Heart right ventricle (tissue), 16 donors: ENCODE measurements around the gene REEP1. TPM values are rescaled to one million over a fixed set of nuclear protein-coding genes. Genes with fewer than 3 reads are reported as not detected.

ENCODE experiments used
- ATAC-seq, 8 donors: fragments of 200-7000 bp; cut with Tn5 transposase; one replicate each; pipeline ENCODE4 v1.9.1; 2020; ENCODE audit warnings: mild to moderate bottlenecking in 8 of 8, moderate library complexity in 8 of 8, moderate number of reproducible peaks in 1 of 8
- DNase-seq, 2 donors: peaks; one replicate each; pipeline ENCODE4 v3.0.0-alpha.2; 2020
- H3K27ac ChIP-seq, 10 donors: fragments of 200-600 bp; sonication (generic) in 2 of 10; one replicate each; pipeline versions ENCODE4 v1.5.0 to v1.8.0; 2020 to 2022; ENCODE audit warnings: mild to moderate bottlenecking in 3 of 10
- H3K27me3 ChIP-seq, 7 donors: fragments of 200-600 bp; one replicate each; pipeline ENCODE4 v1.8.0; 2021 to 2022; ENCODE audit warnings: mild to moderate bottlenecking in 2 of 7
- H3K36me3 ChIP-seq, 9 donors: fragments of 200-600 bp; sonication (generic) in 1 of 9; one replicate each; pipeline versions ENCODE4 v1.5.0 to v1.8.0; 2020 to 2022; ENCODE audit warnings: mild to moderate bottlenecking in 2 of 9
- H3K4me1 ChIP-seq, 9 donors: fragments of 200-600 bp; sonication (generic) in 1 of 9; one replicate each; pipeline versions ENCODE4 v1.5.0 to v1.8.0; 2020 to 2022; ENCODE audit warnings: mild to moderate bottlenecking in 4 of 9
- H3K4me3 ChIP-seq, 10 donors: fragments of 200-600 bp; sonication (generic) in 2 of 10; one replicate each; pipeline versions ENCODE4 v1.5.0 to v1.8.0; 2020 to 2022; ENCODE audit warnings: mild to moderate bottlenecking in 7 of 10, moderate library complexity in 2 of 10
- H3K9me3 ChIP-seq, 11 donors: fragments of 200-600 bp in 10 of 11; sonication (generic) in 2 of 11; one replicate each; pipeline versions ENCODE4 v1.5.0 to v1.8.0; 2013 to 2022; ENCODE audit warnings: mild to moderate bottlenecking in 2 of 11, control low read depth in 1 of 11, moderate library complexity in 1 of 11
- CTCF ChIP-seq, 9 donors: fragments of 200-600 bp; sonication (generic) in 2 of 9; IDR thresholded peaks; one replicate each; pipeline versions ENCODE4 v1.5.0 to v1.8.0; 2021 to 2022; ENCODE audit warnings: antibody characterized with exemption in 9 of 9, mild to moderate bottlenecking in 5 of 9, moderate library complexity in 1 of 9
- WGBS, 2 donors: extraction: QIAGEN DNeasy Blood & Tissue Kit; methylation state at CpG; one replicate each; pipeline ENCODE4 v1.1.7; 2013; ENCODE audit warnings: inconsistent platforms in 1 of 2; 5-methylcytosine and 5-hydroxymethylcytosine counted together
- intact Hi-C, 10 donors: fragments of 100-400 bp; cut with DNase I; formaldehyde crosslinking; loops; one replicate each; pipeline versions ENCODE4 v1.11.1 to v1.14.2; 2022
- polyA plus RNA-seq, 2 donors: library from polyadenylated mRNA; stranded (reverse); fragments of 200-250 nt; gene quantifications; one replicate each; pipeline ENCODE4 v1.2.3, GENCODE V29; 2013
- total RNA-seq, 10 donors: library from RNA; stranded (reverse); fragmentation: NEBNext Ultra II Directional in 3 of 10; extraction: Animal tissue kit (Norgen Biotek cat#: 25700) in 3 of 10; gene quantifications; one replicate each; pipeline versions ENCODE4 v1.2.1 to v1.2.4, GENCODE V29; 2021 to 2023
- donor health status: Arrhythmogenic right ventricular cardiomyopathy.
- donor health status: ischemic (EF 13 %, LVEDD 7.1; RV severe dilation, severe dysfunction).
- donor health status: healthy with polysubstance abuse.
- donor health status: DM: no; HTN: yes; CAD: no.
- donor health status: DM: no; HTN: no; CAD: no.
- donor health status: ischemic (EF 25% LVEDD 6.9; RV normal size, moderate dysfunction).
- donor health status: ischemic (EF 25% LVEDD 5.7; RV mildly dilated, moderate dysfunction).
- donor health status: healthy.
- donor health status: DM: yes; HTN: yes; CAD: no.
- donor health status: Ischemic cardiomyopathy.
- donor health status: ischemic (EF 35%, LVEDD 5.7; RV mildly dilated, moderate dysfunction).
- donor health status: nonischemic (EF 11% LVEDD 7.7; RV severe dilation, severe dysfunction).
- donor health status: DM: yes; HTN: yes; CAD: no.
- donor health status: PGD.
- donor health status: ischemic (EF 29% LVEDD 5.4; RV normal size, mild dysfunction).
- donor health status: nonischemic (EF 23%, LVEDD 6.1; RV moderate dilation, normal function).

REEP1 gene
- total and polyA plus RNA-seq, 12 donors = 15.2 to 30.5 (median 25.6) TPM

- H3K4me3 ChIP-seq = no peak overlapping the region
- intact Hi-C loops = loop anchor here in 3 of 10 donors (5.0 to 10.0 kb wide), 2 partner anchors 38 to 60 kb away; no protein-coding TSS in a partner anchor
- H3K27ac ChIP-seq = peak overlapping the region in 8 of 10 donors; percentile 17 to 70 (median 60)
- peaks cover 3 to 64% (median 32%) of the 10 kb centered on the region in 9 donors for H3K4me1 ChIP-seq
- 76 to 85% methylated on average over 3 of the region's 3 CpGs for WGBS, 2 donors
- DNase-seq = no peak
- H3K9me3 ChIP-seq = no peaks in the 10 kb centered on the region
- H3K27me3 ChIP-seq = no peaks in the 10 kb centered on the region
- no peaks in the 10 kb centered on the region for H3K36me3 ChIP-seq
- ATAC-seq = no peak
- TF ChIP-seq CTCF (IDR thresholded peaks at IDR 0.05) = no peak
These were observed 52.4 kb downstream of the REEP1 start for GRCh38 chr2:86284987-86285386.

- H3K27me3 ChIP-seq = no peaks in the 10 kb centered on the region
- no peaks in the 10 kb centered on the region for H3K9me3 ChIP-seq
- intact Hi-C loops = loop anchor here in 3 of 10 donors (5.0 to 10.0 kb wide), 2 partner anchors 37 to 60 kb away; no protein-coding TSS in a partner anchor
- ATAC-seq (peak; percentile 64 to 91 (median 80)), DNase-seq (peak; percentile 61 to 69)
- TF ChIP-seq CTCF (IDR thresholded peaks at IDR 0.05) = no peak
- no peaks in the 10 kb centered on the region for H3K36me3 ChIP-seq
- H3K4me1 ChIP-seq = peaks cover 6 to 68% (median 38%) of the 10 kb centered on the region in 9 donors
- 53 to 66% methylated on average over 12 of the region's 12 CpGs for WGBS, 2 donors
- no peak overlapping the region for H3K4me3 ChIP-seq
- H3K27ac ChIP-seq = peak overlapping the region in 9 of 10 donors; percentile 17 to 70 (median 59)
These were observed 53.0 kb downstream of the REEP1 start for GRCh38 chr2:86284401-86284841.

GRCh38 chr2:86283411-86284030, 53.9 kb downstream of the REEP1 start:
- ATAC-seq = peak in 2 of 8 donors; percentile 4 to 16
- peak overlapping the region in 8 of 10 donors; percentile 17 to 70 (median 60) for H3K27ac ChIP-seq
- H3K36me3 ChIP-seq = no peaks in the 10 kb centered on the region
- no peak for DNase-seq
- TF ChIP-seq CTCF (IDR thresholded peaks at IDR 0.05) = no peak
- peaks cover 6 to 77% (median 41%) of the 10 kb centered on the region in 9 donors for H3K4me1 ChIP-seq
- no peak overlapping the region for H3K4me3 ChIP-seq
- intact Hi-C loops = loop anchor here in 3 of 10 donors (5.0 to 10.0 kb wide), 2 partner anchors 36 to 59 kb away; no protein-coding TSS in a partner anchor
- no peaks in the 10 kb centered on the region for H3K9me3 ChIP-seq
- H3K27me3 ChIP-seq = no peaks in the 10 kb centered on the region
- 59 to 73% methylated on average over 5 of the region's 5 CpGs for WGBS, 2 donors

- H3K9me3 ChIP-seq = no peaks in the 10 kb centered on the region
- 95 to 97% methylated on average over 14 of the region's 14 CpGs for WGBS, 2 donors
- DNase-seq = no peak
- peaks cover 6 to 68% (median 33%) of the 10 kb centered on the region in 9 donors for H3K4me1 ChIP-seq
- no peak for ATAC-seq
- H3K36me3 ChIP-seq = no peaks in the 10 kb centered on the region
- peak overlapping the region in 3 of 10 donors; percentile 29 to 41 (median 38) for H3K27ac ChIP-seq
- no peak overlapping the region for H3K4me3 ChIP-seq
- intact Hi-C loops = loop anchor here in 3 of 10 donors (5.0 to 10.0 kb wide), 2 partner anchors 34 to 56 kb away; no protein-coding TSS in a partner anchor
- TF ChIP-seq CTCF (IDR thresholded peaks at IDR 0.05) = no peak
- no peaks in the 10 kb centered on the region for H3K27me3 ChIP-seq
These were observed 56.2 kb downstream of the REEP1 start for GRCh38 chr2:86281066-86281700.
